Measurements from ENCODE around the gene AATK.

GRCh38 chr17:81069135-81069645 lies 96.8 kb downstream of the AATK start:
- TF ChIP-seq CTCF (CRISPR knock-in tag; IDR thresholded peaks at IDR 0.05) (no peak), ATF3 (CRISPR knock-in tag; IDR thresholded peaks at IDR 0.05) (no peak), ESRRA (CRISPR knock-in tag; IDR thresholded peaks at IDR 0.05; ENCODE audit: low read depth) (no peak), BATF2 (CRISPR knock-in tag; IDR thresholded peaks at IDR 0.05) (no peak), TBP (CRISPR knock-in tag; IDR thresholded peaks at IDR 0.05) (no peak), FOXK2 (IDR thresholded peaks at IDR 0.05) (no peak)

All from HepG2 (cell line).